Measurements from ENCODE around the gene SFRP5. TPM values are rescaled to one million over a fixed set of nuclear protein-coding genes. Genes with fewer than 3 reads are reported as not detected.

SFRP5 gene
- total RNA-seq, 1 experiment from 2014 or later, result 3.5 TPM

- DNase-seq (ENCODE audit: low spot score) (no peak), ATAC-seq (no peak)
- Mint-ChIP-seq H3K27me3 (ENCODE audit: low read depth) (no peaks in the 10 kb centered on the region; the same call in 1 of the 2 replicates), H3K4me3 (no peak overlapping the region), H3K4me1 (peaks cover 8% of the 10 kb centered on the region), H3K36me3 (no peaks in the 10 kb centered on the region), H3K27ac (no peak overlapping the region), H3K9me3 (no peaks in the 10 kb centered on the region)
- TF ChIP-seq TEAD4 (CRISPR knock-in tag; IDR thresholded peaks at IDR 0.05) (no peak), MXD4 (CRISPR knock-in tag; IDR thresholded peaks at IDR 0.05; ENCODE audit: borderline replicate concordance) (no peak), ZNF281 (CRISPR knock-in tag; IDR thresholded peaks at IDR 0.05) (no peak), OVOL2 (CRISPR knock-in tag; IDR thresholded peaks at IDR 0.05; ENCODE audit: borderline replicate concordance) (no peak), RORB (CRISPR knock-in tag; IDR thresholded peaks at IDR 0.05) (no peak), CTCF (IDR thresholded peaks at IDR 0.05) (no peak), ZNF232 (CRISPR knock-in tag; IDR thresholded peaks at IDR 0.05) (no peak), EMX1 (CRISPR knock-in tag; IDR thresholded peaks at IDR 0.05) (no peak), ZNF138 (CRISPR knock-in tag; conservative IDR thresholded peaks at IDR 0.05) (no peak), ZNF423 (CRISPR knock-in tag; IDR thresholded peaks at IDR 0.05) (no peak), STAT6 (CRISPR knock-in tag; conservative IDR thresholded peaks at IDR 0.05; ENCODE audit: low read depth) (no peak), PREB (CRISPR knock-in tag; IDR thresholded peaks at IDR 0.05; ENCODE audit: borderline replicate concordance) (no peak)
- TF ChIP-seq, protein P1, sequence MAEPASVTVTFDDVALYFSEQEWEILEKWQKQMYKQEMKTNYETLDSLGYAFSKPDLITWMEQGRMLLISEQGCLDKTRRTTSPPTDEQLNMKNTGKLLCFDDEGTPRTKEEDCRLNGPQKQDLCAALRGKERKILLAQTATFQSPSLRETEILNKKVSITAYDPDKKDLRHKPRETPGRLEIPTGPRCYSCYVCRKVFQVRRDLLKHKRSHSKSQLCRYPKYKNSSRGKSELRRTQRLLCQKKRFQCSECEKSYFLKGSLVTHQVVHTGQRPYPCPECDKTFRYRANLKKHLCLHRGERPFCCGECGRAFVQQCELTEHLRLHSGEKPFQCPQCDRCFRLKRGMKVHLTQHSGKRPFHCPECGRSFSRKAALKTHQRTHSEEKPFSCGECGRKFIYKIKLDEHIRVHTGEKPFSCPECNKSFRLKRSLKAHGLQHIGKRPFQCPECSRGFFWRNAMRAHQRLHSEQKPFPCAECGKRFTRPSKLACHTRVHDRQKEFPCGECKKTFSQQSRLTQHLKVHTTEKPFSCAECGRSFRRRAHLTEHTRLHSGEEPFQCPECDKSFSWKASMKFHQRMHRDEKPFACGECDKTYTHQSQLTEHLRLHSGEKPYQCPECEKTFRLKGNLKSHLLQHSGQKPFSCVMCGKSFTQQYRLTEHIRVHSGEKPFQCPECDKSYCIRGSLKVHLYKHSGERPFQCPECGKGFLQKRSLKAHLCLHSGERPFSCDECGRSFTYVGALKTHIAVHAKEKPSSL (CRISPR knock-in tag; conservative IDR thresholded peaks at IDR 0.05), result no peak
- ChIA-PET POLR2A (interaction anchor here (0.6 kb wide), 1 partner anchor 580 kb away, joined by 6 read pairs; no protein-coding TSS in a partner anchor), CTCF (interaction anchor here (1.3 kb wide), 1 partner anchor 25 kb away, joined by 4 read pairs; no protein-coding TSS in a partner anchor)
Observed at GRCh38 chr10:97816609-97817008, 44.8 kb upstream of the SFRP5 start.

DNA sequence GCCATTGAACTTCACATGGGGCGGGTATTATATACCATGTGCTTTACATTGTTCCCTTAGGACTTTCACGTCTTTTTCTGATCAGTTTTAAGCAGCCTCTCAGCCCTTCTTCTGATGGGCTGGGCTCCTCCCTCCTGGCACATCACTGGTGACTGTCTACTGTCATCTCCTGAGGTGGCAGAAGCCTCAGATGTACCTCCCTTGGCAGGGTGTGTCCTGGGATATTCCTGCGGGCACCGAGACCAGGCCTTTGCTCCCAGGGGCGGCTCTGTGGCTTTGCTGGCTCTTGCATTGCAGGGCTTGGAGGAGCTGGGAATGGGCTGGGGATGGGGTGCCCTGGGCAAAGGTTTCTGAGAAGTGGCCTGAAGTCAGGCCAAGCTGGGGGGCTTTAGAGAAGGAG, 43.2 kb upstream of the SFRP5 start:
- CTCF ChIA-PET, result interaction anchor here (0.7 kb wide), 1 partner anchor 140 kb away, joined by 3 read pairs; no protein-coding TSS in a partner anchor
- no peaks in the 10 kb centered on the region for H3K9me3 Mint-ChIP-seq

More for the DNA sequence above, 43.2 kb upstream of the SFRP5 start:
- TF ChIP-seq NR1H2 (CRISPR knock-in tag; IDR thresholded peaks at IDR 0.05), result no peak
- no peak for TF ChIP-seq ETV6 (CRISPR knock-in tag; IDR thresholded peaks at IDR 0.05)
- TF ChIP-seq, protein P2, sequence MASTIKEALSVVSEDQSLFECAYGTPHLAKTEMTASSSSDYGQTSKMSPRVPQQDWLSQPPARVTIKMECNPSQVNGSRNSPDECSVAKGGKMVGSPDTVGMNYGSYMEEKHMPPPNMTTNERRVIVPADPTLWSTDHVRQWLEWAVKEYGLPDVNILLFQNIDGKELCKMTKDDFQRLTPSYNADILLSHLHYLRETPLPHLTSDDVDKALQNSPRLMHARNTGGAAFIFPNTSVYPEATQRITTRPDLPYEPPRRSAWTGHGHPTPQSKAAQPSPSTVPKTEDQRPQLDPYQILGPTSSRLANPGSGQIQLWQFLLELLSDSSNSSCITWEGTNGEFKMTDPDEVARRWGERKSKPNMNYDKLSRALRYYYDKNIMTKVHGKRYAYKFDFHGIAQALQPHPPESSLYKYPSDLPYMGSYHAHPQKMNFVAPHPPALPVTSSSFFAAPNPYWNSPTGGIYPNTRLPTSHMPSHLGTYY (CRISPR knock-in tag; IDR thresholded peaks at IDR 0.05), result no peak
- TF ChIP-seq, protein P3, sequence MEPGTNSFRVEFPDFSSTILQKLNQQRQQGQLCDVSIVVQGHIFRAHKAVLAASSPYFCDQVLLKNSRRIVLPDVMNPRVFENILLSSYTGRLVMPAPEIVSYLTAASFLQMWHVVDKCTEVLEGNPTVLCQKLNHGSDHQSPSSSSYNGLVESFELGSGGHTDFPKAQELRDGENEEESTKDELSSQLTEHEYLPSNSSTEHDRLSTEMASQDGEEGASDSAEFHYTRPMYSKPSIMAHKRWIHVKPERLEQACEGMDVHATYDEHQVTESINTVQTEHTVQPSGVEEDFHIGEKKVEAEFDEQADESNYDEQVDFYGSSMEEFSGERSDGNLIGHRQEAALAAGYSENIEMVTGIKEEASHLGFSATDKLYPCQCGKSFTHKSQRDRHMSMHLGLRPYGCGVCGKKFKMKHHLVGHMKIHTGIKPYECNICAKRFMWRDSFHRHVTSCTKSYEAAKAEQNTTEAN (CRISPR knock-in tag; IDR thresholded peaks at IDR 0.05), result no peak
- H3K27ac Mint-ChIP-seq, result no peak overlapping the region
- no peak for ATAC-seq
- peaks cover 4% of the 10 kb centered on the region; the same call in 1 of the 2 replicates for H3K4me1 Mint-ChIP-seq
- H3K27me3 Mint-ChIP-seq (ENCODE audit: low read depth), result no peaks in the 10 kb centered on the region; the same call in 1 of the 2 replicates
- DNase-seq (ENCODE audit: low spot score), result no peak
- no peaks in the 10 kb centered on the region for H3K36me3 Mint-ChIP-seq
- H3K4me3 Mint-ChIP-seq, result no peak overlapping the region
- POLR2A ChIA-PET, result interaction anchor here (0.6 kb wide), 1 partner anchor 163 kb away, joined by 3 read pairs; no protein-coding TSS in a partner anchor
